Measurements from ENCODE around the gene STRA6.

DNA sequence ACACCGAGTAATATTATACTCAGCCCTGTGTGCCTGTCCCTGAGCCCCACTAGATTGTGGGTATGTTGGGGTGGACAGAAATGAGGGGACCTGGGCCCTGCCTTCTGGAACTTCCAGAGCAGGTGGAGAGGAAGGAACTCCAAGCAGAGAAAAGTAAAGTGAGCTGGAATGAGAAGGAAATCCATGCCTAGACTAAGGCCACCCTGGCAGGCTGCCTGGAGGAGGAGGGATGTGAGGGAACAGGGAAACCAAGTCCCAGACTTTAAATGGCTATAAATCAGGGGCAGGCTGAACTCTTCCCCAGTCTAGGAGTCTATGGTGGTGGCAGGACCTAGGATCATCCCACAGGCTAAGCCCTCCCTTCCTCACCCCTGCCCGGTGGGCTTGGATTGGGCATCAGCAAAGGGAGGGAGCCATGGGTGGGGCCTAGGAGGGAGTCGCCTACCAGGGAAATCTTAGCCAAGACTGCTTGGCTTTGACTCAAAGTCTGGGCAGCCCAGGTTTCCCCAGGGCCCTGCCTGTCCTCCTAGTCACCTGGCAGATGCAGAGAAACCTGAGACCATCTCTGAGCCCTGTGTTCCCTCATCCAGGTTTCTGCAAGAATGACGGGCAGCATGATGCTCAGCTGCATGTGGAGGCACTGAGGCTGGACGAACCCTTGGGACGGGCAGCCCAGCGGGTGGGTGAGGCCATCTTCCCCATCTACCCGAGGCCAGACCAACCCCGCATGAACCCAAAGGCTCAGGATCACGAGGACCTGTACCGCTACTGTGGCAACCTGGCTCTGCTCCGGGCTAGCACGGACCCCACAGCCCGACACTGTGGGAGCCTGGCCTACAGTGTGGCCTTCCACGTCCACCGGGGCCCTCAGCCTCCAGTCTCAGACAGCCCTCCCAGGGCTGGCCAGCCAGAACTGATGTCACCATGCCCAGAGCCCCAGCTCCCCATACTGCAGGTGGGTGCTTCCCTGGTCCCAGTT, 15.6 kb upstream of the STRA6 start:
- TF ChIP-seq, protein P1, sequence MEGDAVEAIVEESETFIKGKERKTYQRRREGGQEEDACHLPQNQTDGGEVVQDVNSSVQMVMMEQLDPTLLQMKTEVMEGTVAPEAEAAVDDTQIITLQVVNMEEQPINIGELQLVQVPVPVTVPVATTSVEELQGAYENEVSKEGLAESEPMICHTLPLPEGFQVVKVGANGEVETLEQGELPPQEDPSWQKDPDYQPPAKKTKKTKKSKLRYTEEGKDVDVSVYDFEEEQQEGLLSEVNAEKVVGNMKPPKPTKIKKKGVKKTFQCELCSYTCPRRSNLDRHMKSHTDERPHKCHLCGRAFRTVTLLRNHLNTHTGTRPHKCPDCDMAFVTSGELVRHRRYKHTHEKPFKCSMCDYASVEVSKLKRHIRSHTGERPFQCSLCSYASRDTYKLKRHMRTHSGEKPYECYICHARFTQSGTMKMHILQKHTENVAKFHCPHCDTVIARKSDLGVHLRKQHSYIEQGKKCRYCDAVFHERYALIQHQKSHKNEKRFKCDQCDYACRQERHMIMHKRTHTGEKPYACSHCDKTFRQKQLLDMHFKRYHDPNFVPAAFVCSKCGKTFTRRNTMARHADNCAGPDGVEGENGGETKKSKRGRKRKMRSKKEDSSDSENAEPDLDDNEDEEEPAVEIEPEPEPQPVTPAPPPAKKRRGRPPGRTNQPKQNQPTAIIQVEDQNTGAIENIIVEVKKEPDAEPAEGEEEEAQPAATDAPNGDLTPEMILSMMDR (IDR thresholded peaks at IDR 0.05): no peak
- no peak for TF ChIP-seq POLR2AphosphoS5 (IDR thresholded peaks at IDR 0.05)

Measured in prostate gland (tissue), 2 donors.